OCI-LY3 (cell line): Measurements from ENCODE around the gene PALD1.

Experiments
- H2AFZ ChIP-seq: fragments of 200-600, 300-600 bp; shearing (Covaris generic); 2 replicates; pipeline ENCODE4 v1.6.0; 2014; ENCODE audit warnings: antibody characterized with exemption, low read depth, low read length
- H3K27ac ChIP-seq: fragments of 200-600, 300-600 bp; sonication (generic); 2 replicates; pipeline ENCODE4 v1.5.1; 2014; ENCODE audit warnings: mild to moderate bottlenecking, low read length, moderate library complexity, mixed read lengths
- H3K27me3 ChIP-seq: fragments of 200-600, 300-600 bp; sonication (generic); 2 replicates; pipeline ENCODE4 v1.6.1; 2014; ENCODE audit warnings: low read depth, low read length, mixed read lengths
- H3K36me3 ChIP-seq: fragments of 200-600, 300-600 bp; sonication (generic); replicated peaks from 2 replicates; pipeline ENCODE3; 2014; ENCODE audit warnings: low read depth, low read length, mixed read lengths
- H3K4me1 ChIP-seq: fragments of 300-600, 200-600 bp; sonication (generic); 2 replicates; pipeline ENCODE4 v1.6.1; 2014; ENCODE audit warnings: low read length, mixed read lengths
- H3K4me2 ChIP-seq: fragments of 200-600, 300-600 bp; sonication (generic); 2 replicates; pipeline ENCODE4 v1.6.1; 2014; ENCODE audit warnings: low read length, mixed read lengths
- H3K4me3 ChIP-seq: fragments of 300-600, 200-600 bp; sonication (generic); 2 replicates; pipeline ENCODE4 v1.5.1; 2014; ENCODE audit warnings: antibody characterized with exemption, mild to moderate bottlenecking, low read length, moderate library complexity
- H3K79me2 ChIP-seq: fragments of 300-600, 200-600 bp; shearing (Covaris generic); 2 replicates; pipeline ENCODE4 v1.6.1; 2014; ENCODE audit warnings: mild to moderate bottlenecking, low read length, mixed read lengths
- H3K9ac ChIP-seq: fragments of 300-600, 200-600 bp; shearing (Covaris generic); 2 replicates; pipeline ENCODE4 v1.6.0; 2014; ENCODE audit warnings: mild to moderate bottlenecking, low read length, moderate library complexity
- H3K9me3 ChIP-seq: fragments of 200-600, 300-600 bp; shearing (Covaris generic); 2 replicates; pipeline ENCODE4 v1.6.1; 2014; ENCODE audit warnings: low read length, mixed read lengths; ENCODE audit not compliant: insufficient read depth
- H4K20me1 ChIP-seq: fragments of 200-600, 300-600 bp; sonication (generic); 2 replicates; pipeline ENCODE4 v1.6.1; 2016; ENCODE audit warnings: low read length, mixed read lengths; ENCODE audit not compliant: insufficient read depth
- EZH2phosphoT487 ChIP-seq: fragments of 200-600 bp; shearing (Covaris generic); IDR thresholded peaks from 2 replicates; pipeline ENCODE4 v1.6.1; 2018; ENCODE audit warnings: antibody characterized with exemption, mixed run types, low read depth
- TF ChIP-seq, protein P1 (sequence below): fragments of 200-600, 300-600 bp; sonication (generic); IDR thresholded peaks from 2 replicates; pipeline ENCODE4 v1.5.1; 2014; ENCODE audit warnings: antibody characterized with exemption, low read length, low read depth

The PALD1 gene

DNA sequence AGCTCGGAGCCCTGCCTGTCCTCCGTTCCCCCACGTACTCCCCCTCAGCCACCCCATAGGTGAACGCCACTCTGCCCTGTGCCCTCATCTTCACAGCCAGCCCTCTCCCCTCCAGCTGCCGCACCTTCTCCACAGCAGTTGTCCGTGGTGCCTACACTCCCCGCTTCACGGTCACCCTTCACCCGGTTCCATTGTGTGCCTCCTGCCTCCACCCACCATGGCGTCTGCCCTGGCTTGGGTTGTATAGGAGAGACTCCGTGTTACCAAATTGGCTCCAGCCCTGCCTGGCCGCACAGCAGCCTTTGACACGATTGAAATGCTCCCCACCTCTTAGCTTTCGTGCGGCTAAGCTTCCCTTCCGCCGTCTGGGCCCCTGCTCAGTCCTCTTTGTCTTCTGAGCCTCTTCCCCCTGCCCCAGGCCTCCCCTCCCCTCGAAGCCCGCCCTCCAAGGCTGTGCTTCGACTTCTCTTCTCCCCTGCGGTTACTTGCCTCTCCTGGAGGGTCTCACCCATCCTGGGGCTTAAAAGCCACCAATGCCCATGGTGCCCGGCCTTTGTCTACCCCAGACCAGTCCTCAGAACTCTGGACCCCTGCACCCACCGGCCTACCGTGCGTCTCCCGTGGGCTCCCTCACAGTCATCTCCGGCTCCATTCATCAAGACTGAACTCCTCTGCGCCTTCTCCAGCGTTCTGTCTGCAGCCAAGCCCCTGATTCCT, 18.6 kb upstream of the PALD1 start:
- no peaks in the 10 kb centered on the region for H4K20me1 ChIP-seq
- TF ChIP-seq EZH2phosphoT487, result no peak
- TF ChIP-seq, protein P1, sequence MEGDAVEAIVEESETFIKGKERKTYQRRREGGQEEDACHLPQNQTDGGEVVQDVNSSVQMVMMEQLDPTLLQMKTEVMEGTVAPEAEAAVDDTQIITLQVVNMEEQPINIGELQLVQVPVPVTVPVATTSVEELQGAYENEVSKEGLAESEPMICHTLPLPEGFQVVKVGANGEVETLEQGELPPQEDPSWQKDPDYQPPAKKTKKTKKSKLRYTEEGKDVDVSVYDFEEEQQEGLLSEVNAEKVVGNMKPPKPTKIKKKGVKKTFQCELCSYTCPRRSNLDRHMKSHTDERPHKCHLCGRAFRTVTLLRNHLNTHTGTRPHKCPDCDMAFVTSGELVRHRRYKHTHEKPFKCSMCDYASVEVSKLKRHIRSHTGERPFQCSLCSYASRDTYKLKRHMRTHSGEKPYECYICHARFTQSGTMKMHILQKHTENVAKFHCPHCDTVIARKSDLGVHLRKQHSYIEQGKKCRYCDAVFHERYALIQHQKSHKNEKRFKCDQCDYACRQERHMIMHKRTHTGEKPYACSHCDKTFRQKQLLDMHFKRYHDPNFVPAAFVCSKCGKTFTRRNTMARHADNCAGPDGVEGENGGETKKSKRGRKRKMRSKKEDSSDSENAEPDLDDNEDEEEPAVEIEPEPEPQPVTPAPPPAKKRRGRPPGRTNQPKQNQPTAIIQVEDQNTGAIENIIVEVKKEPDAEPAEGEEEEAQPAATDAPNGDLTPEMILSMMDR, result no peak
- no peak overlapping the region for H3K4me3 ChIP-seq
- no peak overlapping the region for H2AFZ ChIP-seq
- no peaks in the 10 kb centered on the region for H3K9me3 ChIP-seq
- peaks cover 8% of the 10 kb centered on the region; the same call in 1 of the 2 replicates for H3K27me3 ChIP-seq
- H3K4me2 ChIP-seq, result no peak overlapping the region
- H3K4me1 ChIP-seq, result no peaks in the 10 kb centered on the region
- H3K36me3 ChIP-seq, result no peaks in the 10 kb centered on the region
- no peak overlapping the region for H3K27ac ChIP-seq
- H3K9ac ChIP-seq, result no peak overlapping the region
- no peaks in the 10 kb centered on the region for H3K79me2 ChIP-seq

GRCh38 chr10:70461397-70462348, 16.9 kb upstream of the PALD1 start:
- 0 out of 2 replicates have a peak, but pooled peaks cover 5% of the 10 kb centered on the region for H3K27me3 ChIP-seq

DNA sequence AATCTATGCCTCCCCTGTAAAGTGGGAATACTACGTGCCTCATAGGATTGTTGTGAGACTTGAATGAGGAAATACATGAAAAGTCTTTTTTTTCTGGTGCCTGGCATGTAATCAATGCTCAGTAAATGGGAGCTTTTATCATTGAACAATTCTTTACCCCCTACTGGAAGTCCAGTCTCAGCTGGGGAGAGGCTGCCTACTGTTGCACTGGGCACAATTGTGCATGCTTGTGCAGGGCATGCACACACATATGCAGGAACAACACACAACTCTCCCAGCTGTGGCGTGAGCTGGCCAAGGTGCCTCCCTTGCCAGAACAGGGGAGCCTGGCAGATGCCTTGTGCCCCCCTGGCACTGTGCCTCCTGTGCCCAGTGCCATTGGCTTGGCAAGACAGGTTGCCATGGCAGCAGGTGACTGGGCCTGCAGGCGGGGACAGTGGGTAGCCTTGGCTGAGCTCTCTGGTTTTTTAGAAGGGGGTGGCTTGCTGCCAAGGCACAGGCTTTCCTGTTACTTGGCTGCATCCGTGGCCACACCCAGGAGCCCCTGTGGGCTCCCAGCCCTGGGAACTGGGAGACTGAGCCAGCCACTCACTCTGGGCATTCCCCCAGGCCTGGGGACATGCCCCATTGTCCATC, 16.1 kb upstream of the PALD1 start:
- Histone ChIP-seq H3K9ac (no peak overlapping the region), H4K20me1 (no peaks in the 10 kb centered on the region), H3K4me1 (no peaks in the 10 kb centered on the region), H3K4me3 (no peak overlapping the region), H2AFZ (no peak overlapping the region), H3K27ac (no peak overlapping the region), H3K79me2 (no peaks in the 10 kb centered on the region), H3K36me3 (no peaks in the 10 kb centered on the region), H3K4me2 (no peak overlapping the region), H3K27me3 (0 out of 2 replicates have a peak, but pooled peaks cover 8% of the 10 kb centered on the region), H3K9me3 (no peaks in the 10 kb centered on the region)
- TF ChIP-seq, protein P1, result no peak
- TF ChIP-seq EZH2phosphoT487, result no peak

More at GRCh38 chr10:70461397-70462348, 16.9 kb upstream of the PALD1 start:
- Histone ChIP-seq H4K20me1 (no peaks in the 10 kb centered on the region), H3K27ac (no peak overlapping the region), H3K4me3 (no peak overlapping the region), H3K4me2 (no peak overlapping the region), H3K9me3 (no peaks in the 10 kb centered on the region), H2AFZ (no peak overlapping the region; the same call in 1 of the 2 replicates), H3K9ac (no peak overlapping the region), H3K4me1 (no peaks in the 10 kb centered on the region), H3K36me3 (no peaks in the 10 kb centered on the region), H3K79me2 (no peaks in the 10 kb centered on the region)
- TF ChIP-seq EZH2phosphoT487, result no peak
- TF ChIP-seq, protein P1, result peak; percentile 72

GRCh38 chr10:70465278-70465677, 13.3 kb upstream of the PALD1 start:
- Histone ChIP-seq H3K79me2 (no peaks in the 10 kb centered on the region), H3K27me3 (peaks cover 28% of the 10 kb centered on the region), H4K20me1 (no peaks in the 10 kb centered on the region), H3K4me1 (peaks cover 9% of the 10 kb centered on the region), H3K36me3 (no peaks in the 10 kb centered on the region), H2AFZ (no peak overlapping the region), H3K9ac (no peak overlapping the region), H3K9me3 (no peaks in the 10 kb centered on the region), H3K4me2 (no peak overlapping the region), H3K4me3 (no peak overlapping the region), H3K27ac (no peak overlapping the region)
- no peak for TF ChIP-seq EZH2phosphoT487
- TF ChIP-seq, protein P1, result no peak
